Hepatic stellate cell (primary cell): ENCODE data around the gene PON2.
"Not testable (repeated sequence)": the region's sequence is repeated elsewhere in the genome, so short reads cannot be mapped to it uniquely, and the experiment has no call there.

Experiments used
- DNase-seq: peaks from one replicate; pipeline ENCODE4 v3.0.0; 2011; ENCODE audit warnings: low spot score

Gene PON2

GRCh38 chr7:95405208-95405607 is 29.6 kb downstream of the PON2 start:
- no peak for DNase-seq

GRCh38 chr7:95404316-95404865 is 30.4 kb downstream of the PON2 start:
- DNase-seq: no peak

GRCh38 chr7:95398155-95398940 is 36.5 kb downstream of the PON2 start:
- DNase-seq: no peak

- no peak for DNase-seq
Measured at GRCh38 chr7:95397381-95397780, 37.4 kb downstream of the PON2 start.

GRCh38 chr7:95396136-95397032 is 38.4 kb downstream of the PON2 start, which contains the start of gene PON3:
PON3 (minus strand) TSS chr7:95396375; CDS start chr7:95396350, 25 bp downstream.
- DNase-seq: no peak

GRCh38 chr7:95395755-95396135 is 39.1 kb downstream of the PON2 start:
- no peak for DNase-seq

- no peak for DNase-seq
Measured at GRCh38 chr7:95394370-95394769, 40.5 kb downstream of the PON2 start.

GRCh38 chr7:95391761-95392160 is 43.1 kb downstream of the PON2 start:
- no peak for DNase-seq

GRCh38 chr7:95389516-95389915 is 45.3 kb downstream of the PON2 start:
- DNase-seq: no peak

GRCh38 chr7:95379457-95379856 is 55.4 kb downstream of the PON2 start:
- not testable (repeated sequence) for DNase-seq

GRCh38 chr7:95376632-95377400 is 58.0 kb downstream of the PON2 start:
- no peak for DNase-seq

- DNase-seq: no peak
Measured at GRCh38 chr7:95375591-95376257, 59.1 kb downstream of the PON2 start.

GRCh38 chr7:95373323-95373722 is 61.5 kb downstream of the PON2 start:
- no peak for DNase-seq

GRCh38 chr7:95368235-95368634 is 66.6 kb downstream of the PON2 start:
- DNase-seq: no peak

- DNase-seq: no peak
Measured at GRCh38 chr7:95367606-95368005, 67.2 kb downstream of the PON2 start.

GRCh38 chr7:95365151-95365550 is 69.7 kb downstream of the PON2 start:
- no peak for DNase-seq

GRCh38 chr7:95357623-95358022 is 77.2 kb downstream of the PON2 start:
- DNase-seq: no peak
